Hematopoietic multipotent progenitor cell treated with erythropoietin and hydrocortisone succinate and interleukin-3 and kit ligand, for 8 days (in vitro differentiated cells): ENCODE measurements around the gene ZFHX3.

Experiments used
- DNase-seq: peaks from one replicate; pipeline ENCODE4 v3.0.0-alpha.2; 2015

The ZFHX3 gene

GRCh38 chr16:73056448-73056847, 8.5 kb upstream of the ZFHX3 start:
- no peak for DNase-seq

GRCh38 chr16:73054813-73055482, 7.0 kb upstream of the ZFHX3 start:
- no peak for DNase-seq

GRCh38 chr16:73054498-73054812, 6.5 kb upstream of the ZFHX3 start:
- DNase-seq, result no peak

- DNase-seq, result no peak
Observed at GRCh38 chr16:73054125-73054484, 6.2 kb upstream of the ZFHX3 start.

GRCh38 chr16:73053364-73054124, 5.6 kb upstream of the ZFHX3 start:
- no peak for DNase-seq

GRCh38 chr16:73053038-73053363, 5.1 kb upstream of the ZFHX3 start:
- DNase-seq, result no peak

GRCh38 chr16:73052576-73052975, 4.6 kb upstream of the ZFHX3 start:
- no peak for DNase-seq

- no peak for DNase-seq
Observed at GRCh38 chr16:73051961-73052360, 4.0 kb upstream of the ZFHX3 start.

- no peak for DNase-seq
Observed at GRCh38 chr16:73051226-73051625, 3.3 kb upstream of the ZFHX3 start.

- DNase-seq, result no peak
Observed at GRCh38 chr16:73050201-73051099, 2.5 kb upstream of the ZFHX3 start.

- no peak for DNase-seq
Observed at GRCh38 chr16:73049511-73049910, 1.6 kb upstream of the ZFHX3 start.

- DNase-seq, result no peak
Observed at GRCh38 chr16:73049091-73049490, 1.2 kb upstream of the ZFHX3 start.

GRCh38 chr16:73048292-73049080, 558 bp upstream of the ZFHX3 start:
- DNase-seq, result no peak

GRCh38 chr16:73047221-73047535, 750 bp downstream of the ZFHX3 start:
- no peak for DNase-seq

GRCh38 chr16:73046849-73047214, 1.1 kb downstream of the ZFHX3 start:
- no peak for DNase-seq

- DNase-seq, result no peak
Observed at GRCh38 chr16:73046202-73046848, 1.6 kb downstream of the ZFHX3 start.

GRCh38 chr16:73043828-73044467, 4.0 kb downstream of the ZFHX3 start:
- no peak for DNase-seq

GRCh38 chr16:73042807-73043206, 5.1 kb downstream of the ZFHX3 start:
- no peak for DNase-seq

- DNase-seq, result no peak
Observed at GRCh38 chr16:73041676-73042075, 6.3 kb downstream of the ZFHX3 start.

GRCh38 chr16:73040735-73041402, 7.1 kb downstream of the ZFHX3 start:
- DNase-seq, result no peak

GRCh38 chr16:73040136-73040535, 7.8 kb downstream of the ZFHX3 start:
- DNase-seq, result no peak
